Effector memory CD8-positive, alpha-beta T cell (primary cell): Measurements from ENCODE around the gene CYP3A4.
"Not testable (repeated sequence)": the region's sequence is repeated elsewhere in the genome, so short reads cannot be mapped to it uniquely, and the experiment has no call there.

Source experiments
- ATAC-seq: fragments of 150-1000 bp; cut with Tn5 transposase; replicated peaks from 2 replicates; pipeline ENCODE4 v1.10.0; 2021; ENCODE audit warnings: mild to moderate bottlenecking, moderate library complexity
- DNase-seq, 3 experiments: peaks; one replicate each; pipeline ENCODE4 v3.0.0; 2021
- H3K27ac Mint-ChIP-seq, 2 donors: one replicate each; pipeline ENCODE4 v1.8.0; 2022; ENCODE audit warnings: mild to moderate bottlenecking in 2 of 2, mixed read lengths in 2 of 2, moderate library complexity in 2 of 2
- H3K27me3 Mint-ChIP-seq, 2 donors: one replicate each; pipeline ENCODE4 v1.8.0; 2022; ENCODE audit warnings: mixed read lengths in 2 of 2
- H3K36me3 Mint-ChIP-seq: one replicate; pipeline ENCODE4 v1.8.0; 2022; ENCODE audit warnings: mild to moderate bottlenecking, moderate library complexity, mixed read lengths; ENCODE audit not compliant: insufficient read depth
- H3K4me1 Mint-ChIP-seq, 2 donors: one replicate each; pipeline ENCODE4 v1.8.0; 2022; ENCODE audit warnings: low read depth in 2 of 2, mixed read lengths in 2 of 2
- H3K4me3 Mint-ChIP-seq, 2 donors: one replicate each; pipeline ENCODE4 v1.8.0; 2022; ENCODE audit warnings: mild to moderate bottlenecking in 2 of 2, mixed read lengths in 2 of 2, moderate library complexity in 2 of 2
- H3K9me3 Mint-ChIP-seq, 2 donors: one replicate each; pipeline ENCODE4 v1.8.0; 2022; ENCODE audit warnings: mixed read lengths in 2 of 2

Gene CYP3A4

GRCh38 chr7:99737726-99738125 lies 46.3 kb downstream of the CYP3A4 start:
- Mint-ChIP-seq H3K27me3 (peaks cover 0 to 11% of the 10 kb centered on the region in 2 donors), H3K9me3 (no peaks in the 10 kb centered on the region), H3K4me1 (no peaks in the 10 kb centered on the region), H3K4me3 (no peak overlapping the region), H3K36me3 (no peaks in the 10 kb centered on the region), H3K27ac (no peak overlapping the region)
- no peak for ATAC-seq
- no peak for DNase-seq

DNA sequence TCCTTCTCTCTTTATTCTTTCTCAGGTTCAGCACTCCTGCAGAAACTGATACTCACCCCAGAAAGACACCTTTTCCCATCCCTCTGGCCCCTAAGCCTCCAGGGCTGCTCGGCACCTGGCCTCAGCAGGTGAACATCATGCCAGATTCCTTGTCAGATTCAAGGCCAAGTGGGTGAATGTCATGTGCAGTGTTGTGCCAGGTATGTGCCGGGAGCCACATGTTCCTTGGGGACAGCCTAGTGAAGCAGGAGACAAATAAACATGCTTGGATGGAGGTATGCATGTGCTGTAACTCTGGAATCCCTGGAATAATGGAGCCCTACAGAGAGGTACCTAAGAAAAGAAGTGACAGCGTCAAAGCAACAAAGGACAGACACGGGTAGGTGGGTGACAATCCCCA lies 47.3 kb downstream of the CYP3A4 start:
- not testable (repeated sequence) for ATAC-seq, H3K27ac Mint-ChIP-seq, H3K27me3 Mint-ChIP-seq, H3K4me1 Mint-ChIP-seq, DNase-seq, H3K36me3 Mint-ChIP-seq, H3K9me3 Mint-ChIP-seq, H3K4me3 Mint-ChIP-seq

DNA sequence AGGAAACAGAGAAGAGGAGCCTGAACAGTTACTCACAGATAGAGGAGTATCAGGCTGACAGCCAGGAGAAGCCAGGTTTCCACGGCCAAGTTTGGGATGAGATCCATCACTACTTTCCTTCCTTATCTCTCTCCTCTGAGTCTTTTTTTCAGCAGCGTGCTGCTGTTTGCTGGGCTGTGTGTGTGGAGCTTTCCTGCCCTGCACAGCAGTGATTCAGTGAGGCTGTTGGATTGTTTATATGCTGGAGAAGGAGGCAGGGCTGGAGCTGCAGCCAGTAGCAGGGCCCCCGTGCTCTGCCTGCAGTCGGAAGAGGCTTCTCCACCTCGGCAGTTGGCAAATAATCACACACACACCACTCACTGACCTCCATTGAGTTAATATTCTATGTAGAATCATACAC lies 49.0 kb downstream of the CYP3A4 start, which contains the start of gene CYP3A7:
Gene CYP3A7 (minus strand): TSS at position 210 of the 400 bp plus-strand sequence. CDS start 103 bp downstream, at position 107.
- Mint-ChIP-seq H3K27ac (no peak within 1 kb of the TSS), H3K27me3 (no peaks in the 10 kb centered on the region), H3K4me3 (no peak within 1 kb of the TSS), H3K4me1 (no peaks in the 10 kb centered on the region), H3K36me3 (no peaks in the 10 kb centered on the region), H3K9me3 (no peaks in the 10 kb centered on the region)
- ATAC-seq (no peak), DNase-seq (no peak)

GRCh38 chr7:99733448-99733847 lies 50.5 kb downstream of the CYP3A4 start:
- Mint-ChIP-seq H3K4me1 (no peaks in the 10 kb centered on the region), H3K36me3 (no peaks in the 10 kb centered on the region), H3K27me3 (no peaks in the 10 kb centered on the region), H3K4me3 (no peak overlapping the region), H3K27ac (no peak overlapping the region), H3K9me3 (no peaks in the 10 kb centered on the region)
- DNase-seq, result peak in 1 of 3 experiments; percentile 2
- ATAC-seq, result no peak

DNA sequence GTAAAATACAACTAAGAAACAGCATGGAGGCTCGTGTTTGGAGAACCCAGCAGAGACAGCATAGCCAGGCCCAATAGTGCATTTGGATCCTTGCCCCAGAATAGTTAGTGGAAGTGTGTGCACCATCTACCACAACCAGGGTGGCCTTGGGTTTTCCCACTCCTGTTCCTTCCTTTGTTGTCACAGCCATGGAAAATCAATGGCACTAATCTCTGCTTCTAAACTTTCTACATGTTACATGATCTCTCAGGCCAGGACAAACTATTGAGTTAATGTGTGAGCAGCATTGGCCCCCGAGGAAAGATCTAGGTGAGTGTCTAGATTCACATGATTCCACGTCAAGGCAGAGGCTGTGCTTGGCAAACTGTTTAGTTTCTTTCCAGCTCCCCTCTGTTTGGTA lies 51.0 kb downstream of the CYP3A4 start:
- Mint-ChIP-seq H3K36me3 (no peaks in the 10 kb centered on the region), H3K4me1 (no peaks in the 10 kb centered on the region), H3K27ac (no peak overlapping the region), H3K4me3 (no peak overlapping the region), H3K9me3 (no peaks in the 10 kb centered on the region), H3K27me3 (no peaks in the 10 kb centered on the region)
- DNase-seq (no peak), ATAC-seq (no peak)

DNA sequence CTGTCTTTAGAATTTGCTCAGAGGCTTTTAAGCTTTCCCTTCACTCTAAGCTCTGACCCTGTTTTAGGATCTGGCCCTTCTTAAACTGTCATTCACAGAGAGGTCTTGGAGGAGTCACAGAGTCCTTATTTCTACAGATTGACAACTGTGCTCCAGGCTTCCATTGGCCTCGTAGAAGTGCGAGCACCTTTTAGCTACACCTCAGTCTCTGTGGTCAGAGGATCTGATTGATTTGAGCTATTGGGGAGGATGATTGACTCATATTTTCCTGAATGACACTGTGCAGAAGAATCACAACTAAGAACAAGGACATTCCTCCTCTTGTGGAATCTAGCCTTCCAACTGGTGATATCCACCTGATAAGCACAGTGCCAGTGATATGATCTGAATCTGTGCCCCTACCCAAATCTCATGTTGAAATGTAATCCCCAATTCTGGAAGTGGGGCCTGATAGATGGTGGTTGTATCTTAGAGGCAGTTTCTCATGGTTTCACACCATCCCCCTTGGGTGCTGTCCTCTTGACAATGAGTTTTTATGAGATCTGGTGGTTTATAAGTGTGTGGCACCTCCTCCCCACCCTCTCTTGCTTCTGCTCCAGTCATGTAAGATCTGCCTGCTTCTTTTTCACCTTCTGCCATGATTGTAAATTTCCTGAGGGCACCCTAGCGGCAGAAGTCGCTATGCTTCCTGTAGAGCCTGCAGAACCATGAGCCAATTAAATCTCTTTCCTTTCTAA lies 52.2 kb downstream of the CYP3A4 start:
- H3K27ac Mint-ChIP-seq, result no peak overlapping the region
- ATAC-seq, result no peak
- no peaks in the 10 kb centered on the region for H3K36me3 Mint-ChIP-seq
- no peaks in the 10 kb centered on the region for H3K9me3 Mint-ChIP-seq
- no peaks in the 10 kb centered on the region for H3K4me1 Mint-ChIP-seq
- no peak overlapping the region for H3K4me3 Mint-ChIP-seq
- DNase-seq, result no peak
- no peaks in the 10 kb centered on the region for H3K27me3 Mint-ChIP-seq

GRCh38 chr7:99730992-99731391 lies 53.0 kb downstream of the CYP3A4 start:
- Mint-ChIP-seq H3K4me3 (no peak overlapping the region), H3K36me3 (no peaks in the 10 kb centered on the region), H3K9me3 (no peaks in the 10 kb centered on the region), H3K4me1 (no peaks in the 10 kb centered on the region), H3K27me3 (no peaks in the 10 kb centered on the region), H3K27ac (no peak overlapping the region)
- no peak for DNase-seq
- no peak for ATAC-seq

DNA sequence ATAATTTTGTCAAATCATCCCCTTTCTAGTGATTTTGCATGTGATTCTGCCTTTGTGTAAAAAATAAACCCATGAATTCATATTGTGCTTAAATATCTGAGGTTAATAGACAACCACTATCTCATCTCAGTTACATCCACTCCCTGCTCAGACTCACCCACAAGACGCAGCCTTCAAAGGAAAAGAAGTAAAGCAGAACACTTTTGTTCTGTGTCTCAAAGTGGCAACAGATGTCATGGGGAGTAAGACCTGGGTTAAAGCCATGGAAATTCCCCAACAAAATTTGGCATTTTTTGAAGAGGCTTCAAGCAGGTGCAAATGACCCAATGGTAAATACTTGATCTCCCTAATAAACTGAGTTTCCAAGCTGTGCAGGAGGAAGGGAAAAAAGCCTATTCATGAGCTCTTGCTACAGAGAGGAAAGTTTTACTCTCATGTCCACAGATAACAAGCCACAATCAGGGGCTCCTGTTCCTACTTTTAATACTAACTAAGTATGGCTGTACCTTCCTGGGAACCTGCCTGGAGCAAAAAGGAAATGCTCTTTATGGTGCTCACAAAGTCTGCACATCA lies 53.7 kb downstream of the CYP3A4 start:
- Mint-ChIP-seq H3K27me3 (no peaks in the 10 kb centered on the region), H3K27ac (no peak overlapping the region), H3K4me3 (no peak overlapping the region), H3K4me1 (no peaks in the 10 kb centered on the region), H3K9me3 (no peaks in the 10 kb centered on the region), H3K36me3 (no peaks in the 10 kb centered on the region)
- DNase-seq (no peak), ATAC-seq (no peak)

GRCh38 chr7:99729486-99730237 lies 54.3 kb downstream of the CYP3A4 start:
- Mint-ChIP-seq H3K36me3 (no peaks in the 10 kb centered on the region), H3K9me3 (no peaks in the 10 kb centered on the region), H3K27ac (no peak overlapping the region), H3K4me3 (no peak overlapping the region), H3K4me1 (no peaks in the 10 kb centered on the region), H3K27me3 (no peaks in the 10 kb centered on the region)
- no peak for DNase-seq
- no peak for ATAC-seq

GRCh38 chr7:99728615-99729014 lies 55.4 kb downstream of the CYP3A4 start:
- Mint-ChIP-seq H3K27ac (no peak overlapping the region), H3K4me1 (no peaks in the 10 kb centered on the region), H3K27me3 (no peaks in the 10 kb centered on the region), H3K36me3 (no peaks in the 10 kb centered on the region), H3K9me3 (no peaks in the 10 kb centered on the region), H3K4me3 (no peak overlapping the region)
- ATAC-seq (no peak), DNase-seq (no peak)

DNA sequence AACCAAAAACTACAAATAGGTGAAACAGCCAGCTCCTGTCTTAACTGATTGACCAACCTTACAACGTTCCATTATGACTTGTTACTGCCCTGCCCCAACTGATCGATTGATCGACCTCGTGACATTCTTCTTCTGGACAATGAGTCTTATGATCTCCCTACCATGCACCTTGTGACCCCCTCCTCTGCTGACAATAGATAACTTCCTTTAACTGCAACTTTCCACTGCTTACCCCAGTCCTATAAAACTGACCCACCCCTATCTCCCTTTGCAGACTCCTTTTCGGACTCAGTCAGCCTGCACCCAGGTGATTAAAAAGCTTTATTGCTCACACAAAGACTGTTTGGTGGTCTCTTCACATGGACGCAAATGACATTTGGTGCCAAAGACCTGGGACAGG lies 60.8 kb downstream of the CYP3A4 start:
- H3K4me3 Mint-ChIP-seq, H3K9me3 Mint-ChIP-seq, ATAC-seq, H3K4me1 Mint-ChIP-seq, H3K27me3 Mint-ChIP-seq, H3K36me3 Mint-ChIP-seq, DNase-seq, H3K27ac Mint-ChIP-seq: not testable (repeated sequence)

DNA sequence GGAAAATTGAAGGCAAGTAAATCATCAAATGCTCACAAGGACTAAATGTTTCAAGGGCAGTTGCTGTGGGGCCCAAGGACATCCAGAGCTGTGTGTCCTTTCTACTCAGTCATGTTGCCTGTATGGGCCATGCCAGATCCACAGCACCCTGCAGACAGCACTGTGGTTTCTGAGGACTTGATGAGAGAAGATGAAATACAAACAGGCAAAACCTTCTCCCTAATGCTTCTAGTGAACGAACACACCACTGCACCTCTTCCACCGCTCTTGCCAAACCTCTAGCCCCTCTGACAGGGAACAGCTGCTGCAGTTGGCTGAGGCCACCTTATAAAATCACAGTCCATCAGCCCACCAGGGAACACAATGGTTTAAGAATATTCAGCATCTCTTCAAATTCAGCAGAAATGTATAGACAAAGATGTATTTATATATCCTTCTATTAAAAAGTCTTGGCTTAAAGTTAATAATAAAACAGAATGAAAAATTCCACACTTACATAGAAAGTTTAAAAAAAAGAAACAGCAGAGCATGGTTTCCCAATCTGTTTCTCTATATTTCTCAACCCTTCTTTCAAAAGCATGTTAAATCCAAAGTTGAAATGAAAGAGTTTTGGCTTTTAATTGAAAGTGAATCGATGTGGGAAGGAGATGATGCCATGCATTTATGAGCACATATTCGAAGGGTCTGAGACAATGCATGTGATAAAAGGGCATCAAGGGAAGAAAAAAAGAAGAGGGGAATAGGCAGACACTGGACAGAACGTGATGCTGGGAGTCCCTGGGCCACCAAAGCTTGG lies 63.0 kb downstream of the CYP3A4 start:
- Mint-ChIP-seq H3K27ac (no peak overlapping the region), H3K9me3 (no peaks in the 10 kb centered on the region), H3K4me1 (no peaks in the 10 kb centered on the region), H3K36me3 (no peaks in the 10 kb centered on the region), H3K4me3 (no peak overlapping the region), H3K27me3 (no peaks in the 10 kb centered on the region)
- no peak for DNase-seq
- no peak for ATAC-seq

DNA sequence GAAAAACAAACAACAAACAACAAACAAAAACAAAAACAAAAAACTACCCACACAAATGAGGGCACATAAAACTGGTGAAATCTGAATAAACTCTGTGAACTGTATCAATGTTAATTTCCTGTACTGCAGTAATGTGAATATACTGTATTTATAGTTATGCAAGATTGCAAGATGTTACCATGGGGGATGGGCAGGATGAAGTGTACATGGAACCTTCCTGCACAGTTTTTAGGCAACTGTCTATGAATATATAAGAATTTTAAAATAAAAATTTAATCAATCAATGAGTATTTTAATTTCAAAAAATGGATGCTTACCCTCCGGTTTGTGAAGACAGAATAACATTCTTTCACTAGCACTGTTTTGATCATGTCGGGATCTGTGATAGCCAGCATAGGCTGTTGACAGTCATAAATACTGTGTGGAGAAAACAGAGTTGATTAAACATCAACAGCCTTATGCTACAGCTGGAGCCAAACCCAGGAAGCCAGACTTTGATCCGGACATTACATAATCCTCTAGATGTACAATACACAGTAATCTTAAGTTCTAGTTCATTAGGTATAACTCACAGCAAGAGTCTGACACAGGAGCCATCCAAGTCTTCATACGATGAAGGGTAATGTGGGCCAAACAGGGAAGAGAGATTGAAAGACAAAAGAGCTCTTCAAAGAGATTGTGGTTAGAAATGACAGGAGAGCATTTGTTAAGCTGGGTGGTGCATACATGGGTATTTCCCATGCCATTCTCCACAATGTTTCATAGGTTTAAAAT lies 63.8 kb downstream of the CYP3A4 start:
- Mint-ChIP-seq H3K36me3 (no peaks in the 10 kb centered on the region), H3K27ac (no peak overlapping the region), H3K9me3 (no peaks in the 10 kb centered on the region), H3K4me3 (no peak overlapping the region), H3K27me3 (no peaks in the 10 kb centered on the region), H3K4me1 (no peaks in the 10 kb centered on the region)
- DNase-seq (no peak), ATAC-seq (no peak)
